Tibial nerve (tissue), 3 donors: ENCODE results near the gene TBX1.

Experiments
- POLR2A ChIP-seq, 2 donors: fragments of 450-650 bp; IDR thresholded peaks; one replicate each; pipeline ENCODE4 v1.6.1; 2017; ENCODE audit warnings: antibody characterized with exemption in 2 of 2, mild to moderate bottlenecking in 2 of 2, moderate library complexity in 2 of 2
- TF ChIP-seq, protein P1 (sequence below), 5 experiments: fragments of 200-600 bp in 3 of 5; fragments of 450-650 bp in 2 of 5; sonication (generic) in 3 of 5; IDR thresholded peaks; one replicate each; pipeline ENCODE4 v1.5.1; 2016 to 2019; ENCODE audit warnings: antibody characterized with exemption in 5 of 5, mild to moderate bottlenecking in 3 of 5, moderate library complexity in 2 of 5

- TF ChIP-seq POLR2A (IDR thresholded peaks at IDR 0.05): no peak
- TF ChIP-seq, protein P1, sequence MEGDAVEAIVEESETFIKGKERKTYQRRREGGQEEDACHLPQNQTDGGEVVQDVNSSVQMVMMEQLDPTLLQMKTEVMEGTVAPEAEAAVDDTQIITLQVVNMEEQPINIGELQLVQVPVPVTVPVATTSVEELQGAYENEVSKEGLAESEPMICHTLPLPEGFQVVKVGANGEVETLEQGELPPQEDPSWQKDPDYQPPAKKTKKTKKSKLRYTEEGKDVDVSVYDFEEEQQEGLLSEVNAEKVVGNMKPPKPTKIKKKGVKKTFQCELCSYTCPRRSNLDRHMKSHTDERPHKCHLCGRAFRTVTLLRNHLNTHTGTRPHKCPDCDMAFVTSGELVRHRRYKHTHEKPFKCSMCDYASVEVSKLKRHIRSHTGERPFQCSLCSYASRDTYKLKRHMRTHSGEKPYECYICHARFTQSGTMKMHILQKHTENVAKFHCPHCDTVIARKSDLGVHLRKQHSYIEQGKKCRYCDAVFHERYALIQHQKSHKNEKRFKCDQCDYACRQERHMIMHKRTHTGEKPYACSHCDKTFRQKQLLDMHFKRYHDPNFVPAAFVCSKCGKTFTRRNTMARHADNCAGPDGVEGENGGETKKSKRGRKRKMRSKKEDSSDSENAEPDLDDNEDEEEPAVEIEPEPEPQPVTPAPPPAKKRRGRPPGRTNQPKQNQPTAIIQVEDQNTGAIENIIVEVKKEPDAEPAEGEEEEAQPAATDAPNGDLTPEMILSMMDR (IDR thresholded peaks at IDR 0.05): no peak
These were observed 18.2 kb upstream of the TBX1 start for GRCh38 chr22:19742160-19743066.
